ENCODE results near the gene UCP2.

UCP2 gene, protein sequence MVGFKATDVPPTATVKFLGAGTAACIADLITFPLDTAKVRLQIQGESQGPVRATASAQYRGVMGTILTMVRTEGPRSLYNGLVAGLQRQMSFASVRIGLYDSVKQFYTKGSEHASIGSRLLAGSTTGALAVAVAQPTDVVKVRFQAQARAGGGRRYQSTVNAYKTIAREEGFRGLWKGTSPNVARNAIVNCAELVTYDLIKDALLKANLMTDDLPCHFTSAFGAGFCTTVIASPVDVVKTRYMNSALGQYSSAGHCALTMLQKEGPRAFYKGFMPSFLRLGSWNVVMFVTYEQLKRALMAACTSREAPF

DNA sequence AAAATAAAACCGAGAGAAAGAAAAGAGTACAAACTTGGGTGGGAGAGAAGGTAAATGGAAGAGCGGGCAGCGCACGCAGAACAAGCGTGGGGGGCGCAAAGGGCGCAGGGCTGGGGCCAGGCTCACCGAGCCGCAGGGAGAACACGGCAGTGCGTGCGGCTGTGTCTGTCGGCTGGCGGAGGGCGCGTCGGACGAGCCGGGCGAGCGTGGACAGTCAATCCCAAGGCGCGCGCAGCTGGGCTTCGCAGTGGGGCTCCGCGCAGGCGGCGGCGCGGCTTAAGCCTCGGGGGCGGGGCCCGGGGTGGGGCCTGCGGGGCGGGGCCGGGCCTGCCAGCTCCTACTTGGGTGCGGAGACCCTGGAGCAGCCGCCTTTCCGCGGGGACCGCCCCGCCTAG, at the start of gene UCP2:
TSS of gene UCP2 (minus strand) at position 249 of the 395 bp plus-strand sequence. CDS start 4,465 bp downstream, outside the sequence.
- DNase-seq (ENCODE audit: low read depth in 3 of 3): peak; percentile 70 to 90 (median 72)

DNA sequence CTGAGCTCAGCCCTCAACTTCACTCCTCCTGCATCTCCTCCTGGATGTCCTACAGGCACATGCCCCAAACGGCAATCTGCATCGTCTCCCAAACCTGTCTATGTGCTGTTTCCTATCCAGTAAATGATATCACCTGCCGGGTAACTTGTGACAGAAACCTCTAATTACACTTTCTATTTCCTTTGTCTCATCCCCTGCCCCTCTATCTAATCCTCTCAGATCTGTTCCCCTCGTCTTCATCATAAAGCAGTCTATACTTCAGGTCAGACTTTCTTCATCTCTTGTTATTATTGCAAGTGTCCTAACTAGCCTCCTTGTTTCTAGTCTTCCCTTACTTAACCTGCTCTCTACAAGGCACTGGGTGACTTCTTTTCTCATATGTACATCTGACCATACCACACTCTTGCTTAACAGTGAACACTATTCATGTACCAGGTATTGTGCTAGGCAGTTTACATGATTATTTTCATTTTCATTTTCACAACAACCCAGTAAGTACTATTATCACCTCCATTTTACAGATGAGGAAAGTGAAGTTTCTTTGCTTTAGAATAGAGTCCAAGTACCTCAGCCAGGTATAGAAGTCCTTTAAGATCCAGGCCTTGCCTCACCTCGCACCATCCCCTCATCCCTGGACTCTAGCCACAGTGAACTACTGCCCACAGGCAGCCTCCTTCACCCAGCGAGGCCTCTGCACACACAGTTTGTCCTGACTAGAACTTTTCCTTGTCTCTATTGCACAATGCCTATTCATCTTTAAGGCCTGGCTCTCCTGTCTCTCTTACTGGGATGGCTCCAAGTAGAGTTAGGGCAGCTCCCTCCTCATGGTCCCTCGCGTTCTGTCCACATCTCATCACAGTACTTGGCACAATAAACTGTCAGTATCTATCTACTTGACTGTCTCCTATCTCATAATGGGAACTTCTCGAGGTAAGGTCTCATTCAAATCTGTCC, 48.4 kb upstream of the UCP2 start:
- no peak for DNase-seq (ENCODE audit: low read depth in 3 of 3)

DNA sequence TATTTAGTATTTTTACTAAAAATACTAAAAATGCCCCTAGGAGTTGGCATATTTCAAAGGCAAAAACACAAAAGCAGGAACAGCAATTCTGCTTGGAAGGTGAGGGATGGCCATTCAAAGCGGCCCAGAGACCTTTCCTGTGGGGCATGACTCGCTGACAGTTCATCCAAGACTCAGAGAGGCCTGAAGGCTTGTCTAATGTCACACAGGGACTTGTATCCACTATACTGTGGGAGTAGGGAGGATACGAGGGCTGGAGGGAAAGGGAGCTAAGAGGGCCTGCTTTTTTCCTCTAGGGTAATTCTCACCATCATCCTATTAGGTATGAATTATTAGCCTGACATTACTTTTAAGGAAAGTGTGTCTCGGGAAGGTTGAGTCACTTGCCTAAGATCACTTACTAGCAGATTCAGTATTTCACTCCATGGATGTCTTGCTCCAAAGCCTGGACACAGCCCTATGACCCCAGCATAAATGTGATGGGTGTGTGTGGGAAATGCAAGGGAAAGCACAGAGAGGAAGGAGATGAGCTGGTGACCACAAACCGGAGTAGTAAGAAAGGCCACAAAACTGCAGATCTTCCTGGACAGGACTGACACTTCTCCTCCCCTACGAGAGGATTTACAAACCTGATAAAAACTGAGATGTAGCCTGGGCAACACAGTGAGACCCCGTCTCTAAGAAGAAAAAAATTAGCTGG, 43.0 kb upstream of the UCP2 start:
- DNase-seq (ENCODE audit: low read depth in 3 of 3): no peak

DNA sequence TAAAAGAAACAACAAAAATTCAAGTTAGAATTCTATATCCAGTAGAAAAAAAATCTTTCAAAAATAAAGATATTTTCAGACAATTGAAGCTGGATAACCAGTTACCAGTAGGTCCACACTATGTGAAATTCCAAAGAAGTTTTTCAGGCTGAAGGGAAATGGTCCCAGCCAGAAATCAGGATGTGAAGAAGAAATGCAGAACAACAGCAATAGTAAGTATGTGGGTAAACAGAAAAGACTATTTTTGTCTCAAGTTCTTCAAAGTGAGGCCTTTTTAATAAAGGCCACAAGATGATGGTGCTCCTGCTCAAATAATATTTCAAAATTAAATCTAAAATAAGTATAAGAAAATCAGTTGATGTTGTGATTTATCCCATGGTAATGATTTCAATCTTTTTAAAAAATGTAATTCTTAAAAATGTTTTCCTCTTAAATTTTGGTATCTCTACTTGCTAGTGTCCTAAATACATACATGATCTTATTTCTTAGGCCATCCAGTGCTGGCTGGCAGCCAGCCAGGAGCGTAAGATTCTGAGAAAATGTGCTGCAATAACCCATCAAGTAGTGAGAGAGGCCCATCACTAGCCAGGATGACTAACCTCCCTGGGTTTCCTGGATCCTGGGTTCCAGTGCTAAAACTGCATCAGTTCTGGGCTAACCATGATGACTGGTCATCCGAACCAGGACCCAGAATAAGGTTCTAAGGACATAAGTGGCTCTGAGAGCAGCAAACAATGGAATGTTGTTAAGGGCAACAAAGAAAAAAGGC, 41.8 kb upstream of the UCP2 start:
- DNase-seq (ENCODE audit: low read depth in 3 of 3): peak in 1 of 3 experiments; percentile 40

DNA sequence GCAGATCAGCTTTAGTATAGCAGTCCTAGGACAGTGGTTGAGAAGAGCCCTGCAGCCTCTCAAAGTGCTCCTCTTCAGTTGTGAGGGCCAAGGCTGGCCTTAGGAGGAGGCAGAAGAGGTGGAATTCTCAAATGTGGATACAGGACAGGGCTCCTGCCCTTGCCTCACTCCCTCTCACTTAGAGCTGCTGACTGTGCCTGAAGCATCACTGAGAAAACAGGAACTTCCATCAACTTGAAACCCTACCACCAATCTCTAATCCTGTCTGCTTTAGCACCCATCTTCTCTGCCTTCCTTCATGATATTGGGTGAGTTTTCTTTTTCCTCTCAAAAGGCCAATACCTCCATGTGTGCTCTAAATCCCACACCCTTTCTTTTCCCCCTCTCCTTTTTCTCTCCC, 40.6 kb upstream of the UCP2 start:
- DNase-seq (ENCODE audit: low read depth in 3 of 3): no peak

DNA sequence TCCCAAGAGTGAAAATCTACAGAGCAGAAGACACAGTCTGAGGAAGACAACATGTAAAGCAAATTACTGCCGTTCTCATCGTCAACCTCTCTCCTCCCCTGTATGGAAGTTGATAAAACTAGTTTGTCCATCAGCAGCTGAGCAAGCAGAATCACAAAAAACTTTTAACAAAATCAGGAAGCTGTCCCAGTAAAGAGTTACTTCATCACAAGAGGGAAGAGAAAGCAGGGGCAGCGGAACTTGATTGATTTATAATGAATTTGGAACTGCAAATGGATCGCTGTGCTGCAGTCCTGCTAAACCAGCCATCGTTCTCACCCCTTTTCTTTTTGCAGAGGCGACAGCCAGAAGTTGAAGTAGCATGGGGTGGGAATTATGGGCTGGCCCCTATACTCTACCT, 39.9 kb upstream of the UCP2 start:
- no peak for DNase-seq (ENCODE audit: low read depth in 3 of 3)

DNA sequence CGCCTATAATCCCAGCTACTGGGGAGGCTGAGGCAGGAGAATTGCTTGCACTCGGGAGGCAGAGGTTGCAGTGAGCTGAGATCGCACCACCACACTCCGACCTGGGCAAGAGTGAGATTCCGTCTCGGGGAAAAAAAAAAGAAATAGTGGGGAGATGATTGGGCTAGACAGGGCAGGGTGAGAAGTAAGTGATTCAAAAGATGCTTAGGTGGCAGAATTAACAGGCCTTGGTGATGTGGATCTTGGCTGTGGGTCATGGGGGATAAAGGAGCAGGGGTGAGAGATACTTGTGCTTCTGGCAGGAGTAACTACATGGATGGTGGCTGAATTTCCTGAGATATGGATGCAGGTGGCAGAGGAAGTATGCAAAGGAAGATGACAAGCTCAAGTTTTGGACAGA, 39.4 kb upstream of the UCP2 start:
- DNase-seq (ENCODE audit: low read depth in 3 of 3): no peak

DNA sequence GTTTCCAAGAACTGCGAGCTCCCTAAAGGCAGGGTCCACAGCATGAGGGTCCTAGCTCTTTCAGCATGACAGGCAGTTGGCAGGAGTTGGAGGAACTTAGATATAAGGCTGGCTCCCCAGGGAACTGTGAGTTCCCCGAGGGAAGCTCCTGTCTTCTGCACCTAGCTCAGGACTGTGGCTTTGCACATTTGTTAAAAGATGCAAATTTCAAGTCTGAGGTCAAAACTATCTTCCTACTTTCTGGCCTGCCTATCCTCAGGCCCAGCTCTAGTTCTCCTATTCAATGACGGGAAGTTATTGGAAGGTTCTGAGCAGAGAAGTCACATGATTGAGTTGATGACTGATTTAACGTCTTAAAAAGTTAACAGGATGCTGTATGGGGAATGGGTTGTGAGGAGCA, 37.9 kb upstream of the UCP2 start:
- no peak for DNase-seq (ENCODE audit: low read depth in 3 of 3)

DNA sequence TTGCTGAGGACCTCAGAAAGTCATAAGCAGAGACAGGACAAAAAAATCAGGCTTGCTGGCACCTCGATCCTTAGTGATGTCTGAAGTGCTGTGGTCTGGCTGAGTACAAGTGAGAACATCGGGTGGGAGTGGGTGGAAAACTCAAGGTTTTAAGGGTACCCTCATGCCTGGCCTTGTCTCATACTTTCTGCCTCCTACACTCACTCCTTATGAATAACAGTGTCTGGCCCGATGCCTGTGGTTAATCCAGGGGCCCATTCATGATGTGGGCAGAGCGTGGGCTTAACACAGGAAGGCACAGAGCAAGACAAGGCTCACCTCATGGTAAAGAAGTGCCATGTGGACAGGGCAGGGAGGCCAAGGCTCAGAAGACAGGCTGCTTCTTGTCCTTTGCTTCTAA, 37.2 kb upstream of the UCP2 start:
- DNase-seq (ENCODE audit: low read depth in 3 of 3): peak; percentile 11 to 64 (median 54)

DNA sequence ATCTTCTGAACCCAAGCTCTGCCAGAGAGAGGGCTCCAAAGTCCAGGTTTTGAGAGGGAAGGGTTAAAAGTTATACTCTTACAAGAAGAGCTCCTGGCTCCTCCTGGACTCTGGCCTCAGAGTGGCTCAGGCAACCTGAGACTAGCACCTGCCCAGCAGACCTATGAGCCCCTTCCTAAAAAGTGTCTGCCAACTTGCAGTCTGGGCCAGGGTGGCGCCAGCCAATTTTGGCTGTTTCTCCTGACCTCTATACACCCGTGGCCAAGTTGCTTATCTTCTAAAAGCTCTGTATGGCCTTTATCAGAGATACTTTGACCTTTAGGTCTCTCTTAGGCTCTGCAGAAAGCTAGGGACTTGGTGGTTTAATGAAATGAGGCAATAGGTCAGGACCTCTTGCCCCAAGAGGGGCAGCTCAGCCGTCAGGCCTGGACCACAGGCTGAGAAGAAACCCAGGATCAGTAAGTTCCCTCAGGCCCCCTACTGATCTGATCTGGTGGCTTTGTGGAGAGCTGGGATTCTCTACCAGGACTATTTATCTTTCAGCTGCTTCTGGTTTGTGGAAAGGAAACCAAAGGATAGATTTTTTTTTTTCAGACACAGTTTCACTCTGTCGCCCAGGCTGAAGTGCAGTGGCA, 36.6 kb upstream of the UCP2 start:
- no peak for DNase-seq (ENCODE audit: low read depth in 3 of 3)

DNA sequence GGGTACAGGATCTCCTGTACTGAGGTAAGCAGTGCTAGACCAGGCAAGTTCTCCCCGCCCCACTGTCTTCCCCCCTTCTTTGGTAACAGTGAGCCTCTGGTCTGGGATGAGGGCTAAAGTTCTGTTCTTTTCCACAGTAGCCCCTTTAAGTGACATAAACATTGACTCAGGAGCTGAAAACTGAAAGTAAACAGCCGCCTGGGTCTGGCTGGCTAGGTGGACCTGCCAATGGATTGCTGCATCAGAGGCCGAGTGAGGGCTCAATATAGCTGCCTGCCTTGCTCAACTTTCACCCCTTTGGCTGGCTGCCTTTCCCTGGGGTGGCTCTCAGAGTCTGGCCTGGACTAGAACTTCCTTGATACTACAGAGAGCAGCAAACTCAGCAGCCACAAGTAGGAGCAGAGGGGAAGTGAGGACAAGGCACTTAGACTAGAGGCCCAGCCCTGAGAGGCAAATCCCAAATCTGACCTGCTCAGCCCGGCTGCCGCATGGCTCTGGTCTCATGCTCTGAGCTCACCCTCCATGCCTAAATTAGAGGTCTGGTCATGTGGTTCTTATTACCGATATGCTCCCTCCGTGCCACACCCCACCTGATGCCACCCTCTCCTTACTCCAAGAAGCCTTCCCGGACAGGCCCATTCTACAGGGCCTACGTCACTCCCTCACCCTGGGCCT, 35.8 kb upstream of the UCP2 start:
- no peak for DNase-seq (ENCODE audit: low read depth in 3 of 3)

DNA sequence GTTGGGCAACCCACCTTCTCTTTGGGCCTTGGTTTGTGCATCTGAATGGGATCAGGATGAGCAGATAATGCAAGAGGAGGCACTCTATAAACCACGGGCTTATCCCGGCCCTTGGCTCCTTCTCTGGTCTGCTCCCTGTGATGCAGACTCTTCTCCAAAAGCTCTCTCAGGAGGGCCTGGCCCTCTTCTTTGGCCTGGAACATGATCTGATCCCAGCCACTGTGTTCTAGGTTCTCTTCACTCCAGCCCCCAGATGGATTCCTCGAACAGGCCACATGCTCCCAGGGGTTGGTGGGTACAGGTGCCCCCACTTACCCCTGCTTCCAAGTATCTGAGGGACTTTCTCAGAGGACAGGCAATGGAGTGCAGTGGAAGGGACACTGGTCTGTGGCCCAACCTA, 35.0 kb upstream of the UCP2 start:
- DNase-seq (ENCODE audit: low read depth in 3 of 3): no peak

DNA sequence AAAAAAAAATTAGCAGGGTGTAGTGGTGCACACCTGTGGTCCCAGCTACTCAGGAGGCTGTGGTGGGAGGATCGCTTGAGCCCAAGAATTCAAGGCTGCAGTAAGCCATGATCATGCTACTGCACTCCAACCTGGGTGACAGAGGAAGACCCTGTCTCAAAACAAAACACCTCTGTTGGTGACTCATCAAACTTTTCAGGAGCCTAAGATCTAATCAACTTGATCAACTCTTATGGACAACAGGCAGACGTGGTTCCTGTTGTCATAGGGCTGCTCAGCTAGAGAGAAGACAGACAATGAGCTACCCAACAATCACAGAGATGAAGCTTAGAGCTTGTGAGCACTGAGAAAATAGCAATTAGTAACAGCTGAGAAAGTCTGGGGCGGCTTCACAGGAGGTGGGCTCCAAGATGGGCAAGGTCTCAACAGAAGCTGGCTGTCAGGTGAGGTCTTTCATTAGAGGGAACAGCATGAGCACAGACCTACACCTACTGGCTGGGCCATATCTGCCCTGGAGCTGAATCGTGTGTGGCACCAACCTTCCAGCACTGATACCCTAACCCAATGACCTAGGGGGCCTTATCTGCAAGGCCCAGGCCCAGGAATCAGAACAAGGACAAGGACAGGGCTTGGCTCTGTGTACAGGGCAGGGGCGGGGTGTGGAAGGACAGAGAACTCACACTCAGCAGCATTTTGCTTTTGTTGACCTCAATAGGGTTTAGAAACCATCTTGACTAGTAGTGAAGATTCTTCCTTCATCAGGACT, 33.5 kb upstream of the UCP2 start:
- DNase-seq (ENCODE audit: low read depth in 3 of 3): no peak

DNA sequence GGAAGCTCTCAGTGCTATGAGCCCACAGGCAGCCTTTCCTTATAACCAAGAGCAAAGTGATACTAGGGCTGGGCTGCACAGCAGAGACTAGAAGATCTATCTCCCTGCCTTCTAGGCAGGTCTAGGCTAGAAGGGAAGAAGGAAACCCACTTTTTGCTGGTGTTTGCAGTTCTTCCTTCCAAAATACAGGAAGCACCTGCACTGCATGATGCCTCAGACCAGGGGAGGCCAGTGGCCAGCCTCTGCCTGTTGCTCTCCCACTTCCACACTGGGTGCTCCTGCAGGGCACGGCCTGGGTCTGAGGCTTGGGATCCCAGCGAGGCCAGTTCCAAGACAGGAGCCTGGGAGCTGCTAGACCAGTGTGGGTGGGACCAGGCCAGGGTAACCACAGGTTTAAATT, 32.2 kb upstream of the UCP2 start:
- no peak for DNase-seq (ENCODE audit: low read depth in 3 of 3)

DNA sequence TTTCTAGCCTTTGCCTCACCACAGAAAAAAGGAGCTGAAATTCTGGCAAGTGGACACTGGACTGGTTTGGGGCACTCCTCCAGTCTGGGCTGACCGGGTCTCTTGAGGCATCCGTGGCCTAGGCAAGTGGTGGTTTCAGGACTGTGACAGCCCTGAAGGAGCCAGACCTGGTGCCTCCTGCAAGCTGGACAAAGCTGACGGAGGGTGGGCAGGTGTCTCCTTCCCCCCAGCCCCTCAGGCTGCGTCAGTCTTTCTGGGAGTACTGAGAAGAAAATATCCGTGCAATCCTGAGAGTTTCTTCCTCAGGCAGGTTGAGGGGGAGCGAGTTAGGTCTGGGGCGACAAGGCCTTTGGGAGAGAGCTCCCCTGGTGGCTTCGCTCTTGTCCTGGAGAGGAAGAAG, 30.5 kb upstream of the UCP2 start:
- no peak for DNase-seq (ENCODE audit: low read depth in 3 of 3)

DNA sequence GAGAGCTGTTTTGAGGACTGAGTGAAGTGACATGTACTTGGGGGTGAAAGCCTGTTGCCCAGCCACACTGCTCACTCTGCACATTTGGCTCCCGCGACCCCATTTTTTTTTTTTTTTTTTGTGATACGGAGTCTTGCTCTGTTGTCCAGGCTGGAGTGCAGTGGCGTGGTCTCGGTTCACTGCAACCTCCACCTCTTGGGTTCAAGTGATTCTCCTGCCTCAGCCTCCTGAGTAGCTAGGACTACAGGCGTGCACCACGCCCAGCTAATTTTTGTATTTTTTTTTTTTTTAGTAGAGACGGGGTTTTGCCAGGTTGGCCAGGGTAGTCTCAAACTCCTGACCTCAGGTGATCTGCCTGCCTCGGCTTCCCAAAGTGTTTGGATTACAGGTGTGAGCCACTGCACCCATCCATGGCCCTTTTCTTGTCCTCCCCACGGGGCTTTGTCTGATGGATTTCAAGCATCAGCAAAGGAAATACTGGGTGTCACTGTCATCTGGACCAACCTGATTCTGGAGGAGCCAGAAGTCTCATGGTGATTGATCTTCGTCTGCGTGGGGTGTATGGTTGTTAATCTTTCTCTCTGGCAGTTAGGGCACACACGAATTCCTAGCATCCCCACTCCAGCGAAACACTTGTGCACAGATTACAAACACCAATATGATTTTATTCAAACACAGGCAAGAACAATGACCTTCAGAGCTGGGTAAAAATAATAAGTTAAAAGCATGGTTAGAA, 29.6 kb upstream of the UCP2 start:
- no peak for DNase-seq (ENCODE audit: low read depth in 3 of 3)

DNA sequence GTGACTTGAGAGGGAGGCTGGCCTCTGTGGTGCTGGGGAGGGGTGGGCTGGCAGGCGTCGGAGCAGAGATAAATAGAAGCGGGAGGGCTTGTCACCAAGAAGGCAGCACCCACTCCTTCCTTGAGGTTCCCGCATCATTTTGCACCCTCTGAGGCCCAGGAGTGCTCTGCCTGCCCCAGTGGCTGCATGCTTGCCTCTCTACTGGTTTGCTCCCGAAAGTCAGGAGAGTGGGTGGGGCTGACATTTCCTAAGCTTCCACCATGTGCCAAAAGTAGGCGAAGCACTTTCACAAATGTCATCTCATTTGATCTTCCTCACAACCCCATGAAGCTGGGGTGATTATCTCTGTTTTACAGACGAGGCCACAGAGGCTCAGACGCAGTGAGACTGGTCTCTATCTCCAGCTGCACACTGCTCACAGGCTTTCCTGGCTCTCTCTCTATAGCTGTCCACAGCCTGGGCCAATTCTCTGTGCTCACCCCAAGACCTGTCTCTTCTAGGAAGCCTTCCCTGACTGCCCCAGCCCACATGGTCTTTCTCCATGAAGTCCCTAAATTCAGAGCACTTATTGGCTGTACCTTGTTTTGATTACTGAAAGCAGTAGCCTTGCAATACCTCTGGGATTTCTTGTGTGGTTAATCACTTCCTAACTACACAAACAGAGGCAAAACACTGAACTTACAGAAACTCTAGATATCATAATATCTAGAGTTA, 28.9 kb upstream of the UCP2 start:
- DNase-seq (ENCODE audit: low read depth in 3 of 3): peak; percentile 13 to 58 (median 34)
